K562 (cell line): ENCODE measurements around the gene GGA2. TPM values are rescaled to one million over a fixed set of nuclear protein-coding genes. Genes with fewer than 3 reads are reported as not detected.

Experiments used
- ARID4B ChIP-seq: sonication (generic); formaldehyde crosslinking; IDR thresholded peaks from 2 replicates; pipeline ENCODE4 v1.8.0; 2022; ENCODE audit warnings: mild to moderate bottlenecking, missing genetic modification reagents
- BRD9 ChIP-seq: fragments of 450-650 bp; IDR thresholded peaks from 2 replicates; pipeline ENCODE4 v1.6.1; 2018; ENCODE audit warnings: low read depth; ENCODE audit not compliant: partially characterized antibody
- CHD2 ChIP-seq: IDR thresholded peaks from 2 replicates; pipeline ENCODE4 v1.6.1; 2011; ENCODE audit warnings: low read depth, low read length
- FOSL1 ChIP-seq: fragments of 200-800 bp; sonication (Bioruptor generic); conservative IDR thresholded peaks from 2 replicates; pipeline ENCODE4 v1.6.1; 2016; ENCODE audit warnings: missing genetic modification characterization, missing compliant biosample characterization
- L3MBTL2 ChIP-seq: fragments of 450-650 bp; IDR thresholded peaks from 2 replicates; pipeline ENCODE4 v1.6.1; 2016; ENCODE audit warnings: mild to moderate bottlenecking, moderate library complexity
- NR2C1 ChIP-seq, 2 experiments: fragments of 450-650 bp; IDR thresholded peaks; 2 replicates each; pipeline ENCODE4 v1.6.1; 2017; ENCODE audit warnings: mild to moderate bottlenecking in 2 of 2, antibody characterized with exemption in 1 of 2, inconsistent platforms in 1 of 2, missing compliant biosample characterization in 1 of 2, missing genetic modification characterization in 1 of 2
- PHB2 ChIP-seq: fragments of 450-650 bp; IDR thresholded peaks from 2 replicates; pipeline ENCODE4 v1.6.1; 2017; ENCODE audit warnings: low read depth
- SIN3A ChIP-seq, 2 experiments: fragments of 150-350 bp in 1 of 2; IDR thresholded peaks; 2 replicates each; pipeline ENCODE4 v1.6.1; 2011 to 2016; ENCODE audit warnings: borderline replicate concordance in 2 of 2, low read depth in 2 of 2, low read length in 2 of 2, mild to moderate bottlenecking in 2 of 2, moderate library complexity in 2 of 2; ENCODE audit not compliant: control insufficient read depth in 1 of 2
- SRF ChIP-seq, 2 experiments: fragments of 250-450, 450-650 bp in 1 of 2; sonication (Bioruptor Pico) in 1 of 2; sonication (generic) in 1 of 2; formaldehyde crosslinking; IDR thresholded peaks; 2 replicates each; pipeline versions ENCODE4 v1.5.0 to v1.5.1; 2020 to 2022; ENCODE audit warnings: mild to moderate bottlenecking in 1 of 2, missing genetic modification reagents in 1 of 2
- TCF7L2 ChIP-seq: fragments of 150-350 bp; IDR thresholded peaks from 2 replicates; pipeline ENCODE4 v1.6.1; 2016; ENCODE audit warnings: low read depth, mild to moderate bottlenecking, low read length, moderate library complexity
- ZBED1 ChIP-seq: IDR thresholded peaks from 2 replicates; pipeline ENCODE4 v1.6.1; 2014
- ZNF311 ChIP-seq: fragments of 250-450 bp; sonication (Bioruptor Pico); IDR thresholded peaks from 2 replicates; pipeline ENCODE4 v1.4.0; 2020; ENCODE audit warnings: mild to moderate bottlenecking, moderate library complexity
- ZNF324 ChIP-seq: fragments of 250-450 bp; sonication (Bioruptor Pico); IDR thresholded peaks from 2 replicates; pipeline ENCODE4 v1.4.0; 2020; ENCODE audit warnings: mild to moderate bottlenecking
- polyA plus RNA-seq, 8 experiments: library from polyadenylated mRNA; depleted of rRNA in 4 of 8; stranded (reverse) in 5 of 8; unstranded in 3 of 8; fragments of >200 nt; fragmentation: Nextera tagmentation in 2 of 8; fragmentation: Illumina TruSeq in 1 of 8; extraction: Ambion mirVana in 2 of 8; extraction: Trizol in 1 of 8; gene quantifications; 2 replicates each; pipeline versions ENCODE4 v1.2.1 to v1.2.3, GENCODE V29; 2011 to 2014; ENCODE audit warnings: inconsistent platforms in 1 of 8, missing spikeins in 1 of 8
- total RNA-seq, 7 experiments: library from RNA; depleted of rRNA in 6 of 7; stranded (reverse); fragments of >200 nt in 6 of 7; fragmentation: Illumina TruSeq in 2 of 7; extraction: Trizol in 2 of 7; gene quantifications; 2 replicates each; pipeline versions ENCODE4 v1.2.1 to v1.2.3, GENCODE V29; 2011 to 2021; ENCODE audit warnings: low replicate concordance in 1 of 7
- TF ChIP-seq, protein P1 (sequence below): IDR thresholded peaks from 3 replicates; pipeline ENCODE4 v1.6.1; 2011; ENCODE audit warnings: borderline replicate concordance, mild to moderate bottlenecking, moderate library complexity; ENCODE audit not compliant: insufficient read length; ENCODE audit errors: extremely low read depth
- TF ChIP-seq, protein P2 (sequence below): fragments of 450-650 bp; IDR thresholded peaks from 2 replicates; pipeline ENCODE4 v1.6.1; 2016; ENCODE audit warnings: borderline replicate concordance
- TF ChIP-seq, protein P3 (sequence below): fragments of 250-450 bp; sonication (Bioruptor Pico); IDR thresholded peaks from 2 replicates; pipeline ENCODE4 v1.8.0; 2022; ENCODE audit warnings: moderate library complexity, mild to moderate bottlenecking, inconsistent platforms

The GGA2 gene
- total and polyA plus RNA-seq, 9 of the 15 experiments (the other 6 are each of a cell fraction or from before 2014, with no cell fraction given): 11.9 to 133 (median 66.3) TPM

GRCh38 chr16:23452572-23453337 is 57.5 kb downstream of the GGA2 start, which contains the start of gene COG7 (continued):
- TF ChIP-seq, protein P1, sequence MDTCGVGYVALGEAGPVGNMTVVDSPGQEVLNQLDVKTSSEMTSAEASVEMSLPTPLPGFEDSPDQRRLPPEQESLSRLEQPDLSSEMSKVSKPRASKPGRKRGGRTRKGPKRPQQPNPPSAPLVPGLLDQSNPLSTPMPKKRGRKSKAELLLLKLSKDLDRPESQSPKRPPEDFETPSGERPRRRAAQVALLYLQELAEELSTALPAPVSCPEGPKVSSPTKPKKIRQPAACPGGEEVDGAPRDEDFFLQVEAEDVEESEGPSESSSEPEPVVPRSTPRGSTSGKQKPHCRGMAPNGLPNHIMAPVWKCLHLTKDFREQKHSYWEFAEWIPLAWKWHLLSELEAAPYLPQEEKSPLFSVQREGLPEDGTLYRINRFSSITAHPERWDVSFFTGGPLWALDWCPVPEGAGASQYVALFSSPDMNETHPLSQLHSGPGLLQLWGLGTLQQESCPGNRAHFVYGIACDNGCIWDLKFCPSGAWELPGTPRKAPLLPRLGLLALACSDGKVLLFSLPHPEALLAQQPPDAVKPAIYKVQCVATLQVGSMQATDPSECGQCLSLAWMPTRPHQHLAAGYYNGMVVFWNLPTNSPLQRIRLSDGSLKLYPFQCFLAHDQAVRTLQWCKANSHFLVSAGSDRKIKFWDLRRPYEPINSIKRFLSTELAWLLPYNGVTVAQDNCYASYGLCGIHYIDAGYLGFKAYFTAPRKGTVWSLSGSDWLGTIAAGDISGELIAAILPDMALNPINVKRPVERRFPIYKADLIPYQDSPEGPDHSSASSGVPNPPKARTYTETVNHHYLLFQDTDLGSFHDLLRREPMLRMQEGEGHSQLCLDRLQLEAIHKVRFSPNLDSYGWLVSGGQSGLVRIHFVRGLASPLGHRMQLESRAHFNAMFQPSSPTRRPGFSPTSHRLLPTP: peak; percentile 26
- no peak for TF ChIP-seq ZNF324 (CRISPR knock-in tag)
- TF ChIP-seq SIN3A (IDR thresholded peaks at IDR 0.05; ENCODE audit: borderline replicate concordance in 2 of 2, control insufficient read depth in 1 of 2, low read depth in 2 of 2, low read length in 2 of 2): peak; percentile 98 to 99
- peak; percentile 98 for TF ChIP-seq ARID4B
- TF ChIP-seq PHB2: 0 out of 2 replicates have a peak, but pooled peaks have one; percentile 13
- TF ChIP-seq CHD2: no peak
- TF ChIP-seq, protein P2, sequence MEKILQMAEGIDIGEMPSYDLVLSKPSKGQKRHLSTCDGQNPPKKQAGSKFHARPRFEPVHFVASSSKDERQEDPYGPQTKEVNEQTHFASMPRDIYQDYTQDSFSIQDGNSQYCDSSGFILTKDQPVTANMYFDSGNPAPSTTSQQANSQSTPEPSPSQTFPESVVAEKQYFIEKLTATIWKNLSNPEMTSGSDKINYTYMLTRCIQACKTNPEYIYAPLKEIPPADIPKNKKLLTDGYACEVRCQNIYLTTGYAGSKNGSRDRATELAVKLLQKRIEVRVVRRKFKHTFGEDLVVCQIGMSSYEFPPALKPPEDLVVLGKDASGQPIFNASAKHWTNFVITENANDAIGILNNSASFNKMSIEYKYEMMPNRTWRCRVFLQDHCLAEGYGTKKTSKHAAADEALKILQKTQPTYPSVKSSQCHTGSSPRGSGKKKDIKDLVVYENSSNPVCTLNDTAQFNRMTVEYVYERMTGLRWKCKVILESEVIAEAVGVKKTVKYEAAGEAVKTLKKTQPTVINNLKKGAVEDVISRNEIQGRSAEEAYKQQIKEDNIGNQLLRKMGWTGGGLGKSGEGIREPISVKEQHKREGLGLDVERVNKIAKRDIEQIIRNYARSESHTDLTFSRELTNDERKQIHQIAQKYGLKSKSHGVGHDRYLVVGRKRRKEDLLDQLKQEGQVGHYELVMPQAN: peak; percentile 98
- TF ChIP-seq, protein P3, sequence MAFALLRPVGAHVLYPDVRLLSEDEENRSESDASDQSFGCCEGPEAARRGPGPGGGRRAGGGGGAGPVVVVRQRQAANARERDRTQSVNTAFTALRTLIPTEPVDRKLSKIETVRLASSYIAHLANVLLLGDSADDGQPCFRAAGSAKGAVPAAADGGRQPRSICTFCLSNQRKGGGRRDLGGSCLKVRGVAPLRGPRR (CRISPR knock-in tag): no peak
- TF ChIP-seq TCF7L2: no peak
- 0 out of 2 replicates have a peak, but pooled peaks have one; percentile 39 for TF ChIP-seq FOSL1 (tag)
- TF ChIP-seq L3MBTL2: peak; percentile 81
- peak; percentile 65 for TF ChIP-seq NR2C1 (IDR thresholded peaks at IDR 0.05)
- TF ChIP-seq NR2C1 (tag; IDR thresholded peaks at IDR 0.05): peak; percentile 75
- peak in 1 of 2 experiments; percentile 37; a peak in 1 of 4 replicates for TF ChIP-seq SRF (CRISPR knock-in tag; IDR thresholded peaks at IDR 0.05)
- no peak for TF ChIP-seq BRD9
- no peak for TF ChIP-seq ZBED1
- no peak for TF ChIP-seq ZNF311 (CRISPR knock-in tag)
